Neural crest cell (in vitro differentiated cells): ENCODE data around the gene STRIT1. TPM values are rescaled to one million over a fixed set of nuclear protein-coding genes. Genes with fewer than 3 reads are reported as not detected.

Source experiments
- DNase-seq: peaks from one replicate; pipeline ENCODE4 v3.0.0; 2021; ENCODE audit warnings: low read depth, mixed read lengths, low spot score
- H3K27ac Mint-ChIP-seq: one replicate; pipeline ENCODE4 v1.8.0; 2021; ENCODE audit warnings: mild to moderate bottlenecking, mixed read lengths; ENCODE audit not compliant: unreplicated experiment
- H3K27me3 Mint-ChIP-seq: 2 replicates; pipeline ENCODE4 v1.8.0; 2021; ENCODE audit warnings: low read depth, mild to moderate bottlenecking, mixed read lengths
- H3K36me3 Mint-ChIP-seq: 2 replicates; pipeline ENCODE4 v1.8.0; 2021; ENCODE audit warnings: low read depth, mild to moderate bottlenecking, mixed read lengths
- H3K4me1 Mint-ChIP-seq: 2 replicates; pipeline ENCODE4 v1.8.0; 2021; ENCODE audit warnings: mixed read lengths
- H3K4me3 Mint-ChIP-seq: one replicate; pipeline ENCODE4 v1.8.0; 2021; ENCODE audit warnings: mild to moderate bottlenecking, mixed read lengths
- H3K9me3 Mint-ChIP-seq: 2 replicates; pipeline ENCODE4 v1.8.0; 2021; ENCODE audit warnings: mixed read lengths
- total RNA-seq: library from RNA; stranded (reverse); gene quantifications from 2 replicates; pipeline ENCODE4 v1.2.1, GENCODE V29; 2021
- TF ChIP-seq, protein P1 (sequence below): fragments of 200-600 bp; sonication (generic); conservative IDR thresholded peaks from 2 replicates; pipeline ENCODE4 v1.5.0; 2021; ENCODE audit warnings: antibody characterized with exemption, mild to moderate bottlenecking

The STRIT1 gene
- total RNA-seq, 1 donor from 2014 or later = not detected

DNA sequence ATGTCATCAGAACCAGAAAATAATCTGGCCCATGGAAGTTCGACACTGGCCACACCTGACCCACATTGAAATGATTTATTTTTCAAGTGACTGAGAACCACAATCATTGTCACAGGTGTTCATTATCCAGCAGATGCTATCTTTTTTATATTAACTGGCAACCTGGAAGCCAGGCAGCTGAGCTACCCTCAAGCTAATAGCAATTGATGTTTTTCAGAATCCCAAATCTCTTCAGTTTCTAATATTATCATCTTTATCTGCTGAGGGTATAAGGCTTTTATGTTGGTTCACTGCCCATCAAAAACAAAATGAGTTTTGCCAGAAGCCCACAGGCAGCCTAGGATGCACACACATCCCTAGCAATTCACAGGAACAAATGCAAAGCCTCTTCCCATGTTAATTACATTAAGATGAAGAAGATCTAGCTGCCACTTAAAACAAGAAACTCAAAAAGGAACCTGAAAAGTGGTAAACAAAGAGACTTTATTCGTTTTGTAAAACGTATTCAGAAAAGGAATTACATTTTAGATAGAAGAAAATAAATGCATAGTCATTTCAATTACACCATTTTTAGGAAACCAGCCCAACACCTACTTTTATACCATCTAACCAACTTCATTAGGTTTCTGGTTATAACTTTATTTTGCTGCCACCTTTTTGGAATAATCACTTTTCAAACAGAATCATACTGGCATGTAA, 40.9 kb upstream of the STRIT1 start:
- no peak for DNase-seq
- no peaks in the 10 kb centered on the region for H3K36me3 Mint-ChIP-seq
- H3K4me1 Mint-ChIP-seq = no peaks in the 10 kb centered on the region
- H3K9me3 Mint-ChIP-seq = no peaks in the 10 kb centered on the region
- H3K27me3 Mint-ChIP-seq = no peaks in the 10 kb centered on the region
- TF ChIP-seq, protein P1, sequence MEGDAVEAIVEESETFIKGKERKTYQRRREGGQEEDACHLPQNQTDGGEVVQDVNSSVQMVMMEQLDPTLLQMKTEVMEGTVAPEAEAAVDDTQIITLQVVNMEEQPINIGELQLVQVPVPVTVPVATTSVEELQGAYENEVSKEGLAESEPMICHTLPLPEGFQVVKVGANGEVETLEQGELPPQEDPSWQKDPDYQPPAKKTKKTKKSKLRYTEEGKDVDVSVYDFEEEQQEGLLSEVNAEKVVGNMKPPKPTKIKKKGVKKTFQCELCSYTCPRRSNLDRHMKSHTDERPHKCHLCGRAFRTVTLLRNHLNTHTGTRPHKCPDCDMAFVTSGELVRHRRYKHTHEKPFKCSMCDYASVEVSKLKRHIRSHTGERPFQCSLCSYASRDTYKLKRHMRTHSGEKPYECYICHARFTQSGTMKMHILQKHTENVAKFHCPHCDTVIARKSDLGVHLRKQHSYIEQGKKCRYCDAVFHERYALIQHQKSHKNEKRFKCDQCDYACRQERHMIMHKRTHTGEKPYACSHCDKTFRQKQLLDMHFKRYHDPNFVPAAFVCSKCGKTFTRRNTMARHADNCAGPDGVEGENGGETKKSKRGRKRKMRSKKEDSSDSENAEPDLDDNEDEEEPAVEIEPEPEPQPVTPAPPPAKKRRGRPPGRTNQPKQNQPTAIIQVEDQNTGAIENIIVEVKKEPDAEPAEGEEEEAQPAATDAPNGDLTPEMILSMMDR = no peak
- H3K27ac Mint-ChIP-seq = no peak overlapping the region
- no peak overlapping the region for H3K4me3 Mint-ChIP-seq

DNA sequence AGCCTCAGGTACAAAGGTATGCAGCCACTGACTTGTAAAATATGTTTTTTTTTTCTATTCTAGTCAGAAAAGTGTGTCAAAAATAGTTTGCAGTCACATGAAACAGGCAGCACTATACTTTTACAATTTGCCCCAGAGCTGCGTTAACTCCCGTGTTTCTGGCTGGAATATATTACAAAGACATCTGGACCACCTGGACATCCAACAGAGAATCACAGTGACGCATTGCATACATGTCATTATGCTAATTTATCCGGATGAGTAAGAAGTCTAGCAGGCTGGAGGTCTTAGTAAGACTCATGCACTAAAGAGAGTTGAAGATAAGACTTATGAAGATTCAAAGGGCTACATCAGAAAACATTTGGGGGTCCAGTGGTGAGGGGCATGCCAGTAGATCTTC, 39.2 kb upstream of the STRIT1 start:
- H3K4me1 Mint-ChIP-seq = no peaks in the 10 kb centered on the region
- H3K4me3 Mint-ChIP-seq = no peak overlapping the region
- H3K27ac Mint-ChIP-seq = no peak overlapping the region
- no peaks in the 10 kb centered on the region for H3K27me3 Mint-ChIP-seq
- DNase-seq = no peak
- H3K9me3 Mint-ChIP-seq = no peaks in the 10 kb centered on the region
- no peaks in the 10 kb centered on the region for H3K36me3 Mint-ChIP-seq
- TF ChIP-seq, protein P1 = no peak

DNA sequence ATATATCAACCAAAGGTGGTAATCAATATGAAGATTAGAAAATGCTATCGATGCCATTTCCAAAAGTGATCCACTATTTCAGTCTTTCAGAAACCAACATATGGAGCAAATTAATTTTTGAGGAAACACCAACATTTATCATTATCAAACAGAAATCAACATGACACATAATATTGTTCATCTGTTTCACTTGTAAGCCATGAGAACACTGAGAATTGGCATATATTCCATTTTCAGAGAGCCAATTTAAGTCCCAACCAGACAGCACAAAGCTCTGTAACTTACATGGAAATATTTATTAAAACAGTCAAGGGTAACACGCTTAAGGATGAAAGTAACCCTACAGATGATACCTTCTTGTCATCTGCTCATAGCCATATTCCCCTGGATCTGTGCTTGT, 37.6 kb upstream of the STRIT1 start:
- Mint-ChIP-seq H3K4me1 (no peaks in the 10 kb centered on the region), H3K9me3 (no peaks in the 10 kb centered on the region), H3K27me3 (no peaks in the 10 kb centered on the region), H3K27ac (no peak overlapping the region), H3K36me3 (no peaks in the 10 kb centered on the region), H3K4me3 (no peak overlapping the region)
- TF ChIP-seq, protein P1 = no peak
- DNase-seq = no peak

DNA sequence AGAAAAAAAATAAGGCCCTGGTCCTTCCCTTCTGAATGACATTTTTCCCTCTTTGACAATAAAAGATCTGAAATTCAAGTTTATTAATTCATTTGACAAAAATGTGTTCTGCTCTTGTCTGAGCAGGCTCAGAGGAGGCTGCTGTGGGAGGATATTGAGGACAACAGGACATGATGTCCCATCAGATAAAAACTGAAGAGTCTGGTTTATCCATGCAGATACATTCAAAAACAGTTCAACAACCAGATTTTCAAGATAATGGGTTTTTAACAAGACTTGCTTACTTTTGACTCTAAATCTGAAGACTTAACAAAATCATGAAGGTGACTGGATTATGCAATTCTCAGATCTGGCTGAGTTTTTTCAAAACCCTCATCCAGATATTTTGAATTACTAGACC, 36.9 kb upstream of the STRIT1 start:
- no peak for DNase-seq
- Mint-ChIP-seq H3K27me3 (no peaks in the 10 kb centered on the region), H3K4me3 (no peak overlapping the region), H3K4me1 (no peaks in the 10 kb centered on the region), H3K9me3 (no peaks in the 10 kb centered on the region), H3K36me3 (no peaks in the 10 kb centered on the region), H3K27ac (no peak overlapping the region)
- TF ChIP-seq, protein P1 = no peak

DNA sequence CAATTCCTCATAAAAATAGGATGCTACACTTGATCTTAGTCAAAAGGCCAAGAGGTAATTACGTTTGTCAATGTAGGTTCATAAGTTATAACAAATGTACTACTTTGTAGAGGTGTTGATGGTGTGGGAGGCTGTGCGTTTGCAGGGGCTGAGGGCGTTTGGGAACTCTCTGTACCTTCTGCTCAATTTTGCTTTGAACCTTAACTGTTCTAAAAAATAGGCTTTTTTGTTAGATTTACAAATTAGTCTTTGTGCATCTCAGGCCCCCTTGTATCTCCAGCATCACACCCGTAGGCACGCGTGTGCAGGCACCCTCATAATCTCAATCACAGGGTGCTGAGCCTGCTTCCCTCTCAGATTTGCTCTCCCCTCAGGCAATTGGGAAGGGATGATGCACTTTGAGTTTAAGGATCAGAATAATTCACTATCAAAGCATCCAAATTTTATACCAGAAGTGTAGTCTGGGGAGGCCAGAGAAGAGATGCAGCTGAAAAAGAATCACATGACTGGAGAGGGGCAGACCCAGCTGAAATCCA, 36.1 kb upstream of the STRIT1 start:
- H3K9me3 Mint-ChIP-seq = no peaks in the 10 kb centered on the region
- H3K27ac Mint-ChIP-seq = no peak overlapping the region
- no peaks in the 10 kb centered on the region for H3K4me1 Mint-ChIP-seq

More for the DNA sequence above, 36.1 kb upstream of the STRIT1 start:
- TF ChIP-seq, protein P1 = no peak
- Mint-ChIP-seq H3K4me3 (no peak overlapping the region), H3K36me3 (no peaks in the 10 kb centered on the region), H3K27me3 (no peaks in the 10 kb centered on the region)
- no peak for DNase-seq
